Measurements from ENCODE around the gene CTDSP2.

The CTDSP2 gene

DNA sequence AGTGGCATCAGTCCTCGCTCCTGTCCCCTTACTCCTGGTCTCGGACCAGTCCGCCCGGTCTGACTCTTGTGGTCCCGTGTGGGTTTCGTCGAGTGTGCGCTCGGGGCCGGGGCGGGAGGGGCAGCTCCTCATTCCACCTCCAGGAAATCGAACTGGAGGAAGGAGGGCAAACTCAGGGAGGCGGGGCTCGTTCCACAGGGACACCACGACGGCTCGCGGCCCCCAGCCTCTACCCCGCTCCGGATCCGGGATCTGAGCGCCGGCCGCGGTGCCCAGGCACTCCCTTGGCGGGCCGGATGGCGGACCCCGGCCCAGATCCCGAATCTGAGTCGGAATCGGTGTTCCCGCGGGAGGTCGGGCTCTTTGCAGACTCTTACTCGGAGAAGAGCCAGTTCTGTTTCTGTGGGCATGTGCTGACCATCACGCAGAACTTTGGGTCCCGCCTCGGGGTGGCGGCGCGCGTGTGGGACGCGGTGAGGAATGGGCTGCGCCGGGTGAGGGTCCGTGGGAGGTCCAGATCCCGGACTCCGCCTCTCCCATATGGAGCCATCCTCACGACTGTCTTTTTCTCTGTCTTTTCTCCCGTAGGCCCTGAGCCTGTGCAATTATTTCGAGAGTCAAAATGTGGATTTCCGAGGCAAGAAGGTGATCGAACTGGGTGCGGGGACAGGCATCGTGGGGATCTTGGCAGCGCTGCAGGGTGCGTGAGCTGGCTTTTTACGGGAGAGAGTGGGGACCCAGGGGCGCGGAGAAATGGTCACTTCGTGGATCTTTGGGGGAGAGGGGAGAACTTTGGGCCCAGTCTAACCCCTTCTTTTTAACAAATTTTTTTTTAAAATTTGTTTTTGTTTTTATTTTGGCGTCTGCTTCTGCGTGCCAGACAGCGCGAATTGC lies 73.9 kb downstream of the CTDSP2 start, which contains the start of gene EEF1AKMT3:
Gene EEF1AKMT3, plus strand, starts transcription at position 186 of the 894 bp plus-strand sequence. Its CDS starts 111 bp downstream, at position 297.
- H3K4me3 ChIP-seq (ENCODE audit: low read depth, low read length), result peak within 1 kb of the TSS; percentile 92
- DNase-seq (ENCODE audit: low read depth), result no peak

DNA sequence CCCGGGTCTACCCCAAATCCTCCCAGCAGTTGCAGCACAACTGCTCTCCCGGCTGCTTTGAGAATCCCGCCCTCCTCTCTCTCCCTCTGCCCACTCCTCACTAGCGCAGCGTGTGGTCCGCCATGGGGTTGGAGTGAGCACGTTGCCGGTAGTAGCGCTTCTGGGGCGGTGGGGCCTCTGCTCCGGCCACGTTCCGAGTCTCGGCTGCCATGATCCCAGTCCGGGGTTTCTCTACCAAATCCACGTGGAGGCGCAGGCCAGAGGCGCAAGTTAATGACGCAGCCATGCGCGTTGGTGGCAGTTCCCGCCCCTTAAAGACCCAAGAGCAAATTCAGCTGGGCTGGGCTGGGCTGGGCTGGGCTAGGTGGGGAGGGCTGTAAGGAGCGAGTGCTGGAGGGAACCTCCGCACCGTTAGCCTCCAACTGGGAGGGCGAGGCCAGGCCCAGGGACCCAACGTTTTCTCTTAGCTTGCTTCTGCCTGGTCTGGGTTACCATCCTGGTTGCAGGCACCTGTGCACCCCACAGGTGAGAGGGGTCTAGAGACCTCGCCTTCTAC lies 74.6 kb downstream of the CTDSP2 start, which contains the start of gene METTL1:
Gene METTL1, minus strand, starts transcription at position 233 of the 556 bp plus-strand sequence. Its CDS starts 22 bp downstream, at position 211.
- H3K4me3 ChIP-seq (ENCODE audit: low read depth, low read length), result peak within 1 kb of the TSS; percentile 92
- DNase-seq (ENCODE audit: low read depth), result peak; percentile 88

DNA sequence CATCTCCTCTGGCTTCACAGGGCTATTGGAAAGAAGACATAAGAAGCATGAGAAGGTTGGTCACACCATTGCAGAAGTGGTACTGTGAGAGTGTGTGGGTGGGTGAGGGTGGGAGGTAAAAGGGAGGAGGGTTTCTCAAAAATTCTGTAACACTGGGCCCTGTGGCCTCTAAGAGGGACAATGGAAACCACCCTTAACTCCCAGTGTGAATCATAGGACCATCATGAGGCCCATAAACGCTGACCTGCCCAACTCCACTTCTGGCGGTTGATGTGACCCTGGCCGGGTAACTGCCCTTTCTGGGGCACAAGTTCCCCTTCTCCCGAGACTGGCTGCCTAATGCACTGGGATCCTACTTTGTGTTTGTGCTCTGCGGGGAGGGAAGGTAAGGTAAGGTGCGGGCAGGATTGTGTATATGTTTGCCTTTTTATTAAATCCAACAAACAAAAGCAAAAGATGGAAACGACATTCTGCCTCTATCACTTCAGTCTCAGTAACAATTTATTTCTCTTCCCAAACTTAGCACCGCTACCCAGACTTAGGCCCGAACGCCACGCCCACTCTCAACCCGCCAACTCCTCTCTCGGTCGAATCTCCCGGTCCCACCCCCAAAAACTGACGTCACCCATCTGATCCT lies 75.2 kb downstream of the CTDSP2 start:
- DNase-seq (ENCODE audit: low read depth), result peak; percentile 70
- H3K4me3 ChIP-seq (ENCODE audit: low read depth, low read length), result peak overlapping the region; percentile 92

DNA sequence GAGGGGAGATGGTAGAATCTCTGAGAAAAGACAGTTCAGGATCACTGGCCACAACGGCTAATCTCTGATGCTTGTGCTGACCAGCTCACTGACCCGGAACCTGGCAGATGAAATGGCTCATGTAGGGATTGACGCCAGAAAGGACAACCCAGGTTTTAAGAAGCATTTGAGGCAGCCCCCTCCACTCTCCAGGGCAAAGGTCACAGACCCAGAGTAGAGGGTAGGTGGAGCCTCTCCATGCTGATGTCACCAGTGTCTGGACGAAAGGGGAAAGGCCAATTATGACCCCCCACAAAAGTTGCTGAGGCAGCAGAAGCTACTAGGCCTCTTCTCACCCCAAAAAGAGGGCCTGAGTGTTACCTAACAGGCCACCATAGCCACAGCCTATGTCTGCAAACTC lies 75.8 kb downstream of the CTDSP2 start:
- DNase-seq (ENCODE audit: low read depth), result no peak
- no peak overlapping the region for H3K4me3 ChIP-seq (ENCODE audit: low read depth, low read length)

All from skeletal muscle cell (primary cell).